Stimulated activated CD8-positive, alpha-beta memory T cell treated with anti-CD3 and anti-CD28 coated beads, Interleukin-12 subunit alpha, Interleukin-12 subunit beta, amount 100 ng/mL, for 24 hours (primary cell): Measurements from ENCODE around the gene OR10V1.
"Not testable (repeated sequence)": the region's sequence is repeated elsewhere in the genome, so short reads cannot be mapped to it uniquely, and the experiment has no call there.

ENCODE experiments used
- DNase-seq: peaks from one replicate; pipeline ENCODE4 v3.0.0-alpha.2; 2020; ENCODE audit errors: extremely low read depth

Gene OR10V1

DNA sequence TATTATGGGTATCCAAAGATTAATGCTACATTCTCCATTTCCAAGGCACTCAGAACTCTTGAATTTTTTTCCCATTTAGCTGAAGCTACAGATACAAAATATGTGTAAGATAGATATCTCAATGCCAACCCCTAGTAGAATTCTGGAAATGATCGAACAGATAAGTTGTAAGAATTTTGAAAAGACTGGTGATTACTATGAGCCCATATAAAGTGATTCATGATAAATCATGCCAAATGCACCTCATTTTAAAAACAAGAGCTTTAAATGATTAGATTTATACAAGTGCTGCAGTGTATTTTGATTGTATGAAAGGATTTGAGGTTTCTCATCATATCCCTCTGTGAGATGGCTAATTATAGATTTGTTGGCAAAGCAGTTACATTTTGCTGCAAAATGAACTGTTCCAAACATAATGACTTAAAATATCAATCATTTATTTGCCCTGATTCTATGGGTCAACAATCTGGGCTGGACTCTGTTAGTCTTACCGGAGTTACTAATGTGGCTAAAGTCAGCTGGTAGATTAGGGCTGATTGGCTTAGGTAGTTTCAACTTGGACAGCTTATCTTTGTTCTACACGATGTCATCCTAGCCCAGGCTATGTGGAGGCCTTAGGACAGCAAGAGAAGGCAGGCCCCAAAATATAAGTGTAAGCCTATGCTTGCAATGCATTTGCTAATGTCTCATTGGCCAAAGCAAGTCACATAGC, 3.4 kb downstream of the OR10V1 start:
- no peak for DNase-seq

DNA sequence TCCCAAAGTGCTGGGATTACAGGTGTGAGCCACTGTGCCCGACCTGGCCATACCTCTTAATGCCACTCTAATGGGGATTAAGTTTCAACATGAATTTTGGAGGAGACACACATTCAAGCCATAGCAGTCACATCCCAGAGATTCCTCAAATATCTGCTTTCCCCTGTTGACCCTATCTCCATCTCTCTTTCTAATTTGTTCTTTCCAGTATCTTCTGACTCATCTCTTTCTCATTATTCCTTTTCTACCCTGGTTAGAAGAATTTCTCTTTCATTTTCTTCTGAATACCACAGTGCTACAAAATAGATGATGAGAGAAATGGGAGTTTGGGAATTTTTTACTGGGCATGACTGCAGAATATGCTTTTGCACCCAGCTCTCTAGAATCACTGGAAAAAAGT, 5.1 kb downstream of the OR10V1 start:
- no peak for DNase-seq

DNA sequence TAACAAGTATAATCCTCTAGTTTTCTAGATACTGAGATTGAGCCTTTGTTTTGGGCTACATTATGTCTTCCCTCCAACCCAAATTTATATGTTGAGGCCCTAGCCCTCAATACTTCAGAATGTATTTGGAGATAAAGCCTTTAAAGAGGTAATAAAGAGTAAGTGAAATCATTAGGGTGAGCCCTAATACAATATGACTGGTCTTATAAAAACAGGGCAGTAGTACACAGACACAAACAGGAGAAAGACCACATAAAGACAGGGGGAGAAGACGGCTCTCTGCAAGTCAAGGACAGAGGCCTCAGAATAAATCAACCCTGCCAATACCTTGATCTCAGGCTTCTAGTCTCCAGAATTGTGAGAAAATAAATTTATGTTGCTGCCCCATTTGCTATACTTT, 6.3 kb downstream of the OR10V1 start:
- DNase-seq, result no peak

DNA sequence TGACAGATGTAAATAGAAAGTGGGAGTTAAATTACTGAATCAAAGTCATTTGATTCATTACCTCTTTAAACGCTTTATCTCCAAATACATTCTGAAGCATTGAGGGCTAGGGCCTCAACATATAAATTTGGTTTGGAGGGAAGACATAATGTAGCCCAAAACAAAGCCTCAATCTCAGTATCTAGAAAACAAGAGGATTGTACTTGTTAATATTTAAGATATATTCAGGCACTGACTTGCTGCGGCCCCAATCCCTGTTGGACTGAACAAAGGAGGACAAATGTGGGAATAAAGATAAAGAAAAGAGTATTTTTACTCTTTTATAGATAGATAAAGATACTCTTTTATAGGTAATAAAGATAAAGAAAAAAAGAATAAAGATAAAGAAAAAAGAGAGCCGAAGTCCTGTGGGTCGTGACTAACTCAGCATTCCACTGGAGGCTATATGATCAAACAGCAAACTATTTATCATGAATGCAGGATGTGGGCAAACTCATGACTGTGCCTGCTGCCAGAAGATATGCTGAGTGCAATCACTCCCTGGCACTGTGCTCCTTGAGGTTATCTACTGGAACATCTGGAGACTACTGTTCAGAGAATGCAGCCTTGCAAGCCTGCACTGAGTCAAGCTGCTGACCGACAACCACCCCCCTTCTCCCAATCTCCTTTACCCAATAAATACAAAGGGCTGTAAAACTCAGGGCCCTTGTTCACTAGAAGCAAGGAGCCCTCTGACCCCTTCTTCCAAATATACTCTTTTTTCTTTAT, 6.9 kb downstream of the OR10V1 start:
- no peak for DNase-seq

DNA sequence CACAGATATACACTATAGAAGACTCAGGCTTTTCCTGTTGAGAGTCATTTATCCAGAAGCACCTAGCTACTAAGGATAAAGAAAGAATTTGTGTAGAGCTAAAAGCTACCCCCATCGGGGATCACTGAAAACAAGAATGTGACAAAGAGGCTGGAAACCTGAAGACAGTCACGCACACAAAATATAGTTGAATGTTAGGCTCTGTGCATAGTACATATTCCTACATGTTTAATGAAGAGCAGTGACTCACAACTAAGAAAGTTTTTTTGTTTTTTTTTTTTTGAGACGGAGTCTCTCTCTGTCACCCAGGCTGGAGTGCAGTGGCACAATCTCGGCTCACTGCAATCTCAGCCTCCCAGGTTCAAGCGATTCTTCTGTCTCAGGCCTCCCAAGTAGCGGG, 8.4 kb downstream of the OR10V1 start:
- no peak for DNase-seq

DNA sequence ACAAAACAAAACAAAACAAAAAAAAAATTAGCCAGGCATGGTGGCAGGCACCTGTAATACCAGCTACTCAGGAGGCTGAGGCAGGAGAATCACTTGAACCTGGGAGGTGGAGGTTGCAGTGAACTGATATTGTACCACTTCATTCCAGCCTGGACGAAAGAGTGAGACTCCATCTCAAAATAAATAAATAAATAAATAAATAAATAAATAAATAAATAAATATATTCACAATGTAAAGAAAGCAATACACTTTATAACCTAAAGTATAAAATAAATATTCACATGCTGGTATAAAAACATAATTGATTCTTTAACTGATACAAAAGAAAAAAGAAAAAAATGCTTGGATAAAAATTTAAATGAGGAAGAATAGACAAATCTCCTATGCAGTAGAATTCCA, 10.1 kb downstream of the OR10V1 start:
- not testable (repeated sequence) for DNase-seq

DNA sequence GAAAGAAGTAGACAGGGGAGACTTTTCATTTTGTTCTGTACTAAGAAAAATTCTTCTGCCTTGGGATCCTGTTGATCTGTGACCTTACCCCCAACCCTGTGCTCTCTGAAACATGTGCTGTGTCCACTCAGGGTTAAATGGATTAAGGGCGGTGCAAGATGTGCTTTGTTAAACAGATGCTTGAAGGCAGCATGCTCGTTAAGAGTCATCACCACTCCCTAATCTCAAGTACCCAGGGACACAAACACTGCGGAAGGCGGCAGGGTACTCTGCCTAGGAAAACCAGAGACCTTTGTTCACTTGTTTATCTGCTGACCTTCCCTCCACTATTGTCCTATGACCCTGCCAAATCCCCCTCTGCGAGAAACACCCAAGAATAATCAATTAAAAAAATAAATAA, 13.5 kb downstream of the OR10V1 start:
- DNase-seq, result not testable (repeated sequence)

DNA sequence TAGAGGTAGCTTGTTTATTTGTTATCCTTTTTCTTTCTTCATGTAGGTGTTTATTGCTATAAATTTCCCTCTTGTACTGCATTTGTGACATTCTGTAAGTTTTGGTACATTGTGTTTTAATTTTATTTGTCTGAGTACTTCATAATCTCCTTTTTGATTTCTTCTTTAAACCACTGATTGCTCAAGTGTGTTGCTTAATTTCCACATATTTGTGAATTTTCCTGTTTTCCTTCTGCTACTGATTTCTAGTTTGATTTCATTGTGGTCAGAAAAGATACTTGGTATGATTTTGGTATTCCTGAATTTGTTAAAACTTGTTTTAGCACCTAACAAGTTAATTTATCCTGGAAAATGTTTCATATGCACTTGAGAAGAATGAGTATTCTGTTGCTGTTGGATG, 15.1 kb downstream of the OR10V1 start:
- no peak for DNase-seq

DNA sequence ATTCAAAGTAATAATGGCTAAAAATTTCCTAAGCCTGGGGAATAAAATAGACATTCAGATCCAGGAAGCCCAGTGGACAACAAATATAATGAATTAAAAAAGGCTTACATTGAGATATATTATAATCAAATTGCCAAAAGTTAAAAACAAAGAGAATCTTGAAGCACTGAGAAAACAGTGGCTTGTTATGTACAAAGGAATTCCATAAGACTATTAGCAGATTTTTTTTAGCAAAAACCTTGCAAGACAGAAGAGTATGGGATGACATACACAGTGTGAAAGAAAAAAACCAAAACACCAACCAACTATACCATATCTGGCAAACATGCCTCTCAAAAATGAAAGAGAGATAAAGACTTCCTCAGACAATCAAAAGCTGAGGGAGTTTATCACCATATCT, 20.7 kb downstream of the OR10V1 start:
- DNase-seq, result no peak

DNA sequence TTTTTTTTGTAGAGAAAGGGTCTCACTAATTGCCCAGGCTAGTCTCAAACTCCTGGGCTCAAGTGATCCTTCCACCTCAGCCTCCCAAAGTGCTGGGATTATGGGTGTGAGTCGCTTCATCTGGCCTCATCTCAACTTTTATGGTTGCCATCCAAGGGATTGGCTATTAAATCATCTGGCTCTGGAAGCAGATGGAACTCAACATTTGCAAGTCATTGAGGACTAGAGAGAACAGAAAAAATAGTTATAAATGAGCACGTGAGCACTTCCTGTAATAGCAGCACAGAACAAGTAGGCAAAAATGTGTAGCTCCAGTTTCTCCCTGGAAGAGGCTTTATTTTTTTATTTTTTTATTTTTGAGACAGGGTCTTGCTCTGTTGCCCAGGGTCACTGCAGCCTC, 22.5 kb downstream of the OR10V1 start:
- no peak for DNase-seq

DNA sequence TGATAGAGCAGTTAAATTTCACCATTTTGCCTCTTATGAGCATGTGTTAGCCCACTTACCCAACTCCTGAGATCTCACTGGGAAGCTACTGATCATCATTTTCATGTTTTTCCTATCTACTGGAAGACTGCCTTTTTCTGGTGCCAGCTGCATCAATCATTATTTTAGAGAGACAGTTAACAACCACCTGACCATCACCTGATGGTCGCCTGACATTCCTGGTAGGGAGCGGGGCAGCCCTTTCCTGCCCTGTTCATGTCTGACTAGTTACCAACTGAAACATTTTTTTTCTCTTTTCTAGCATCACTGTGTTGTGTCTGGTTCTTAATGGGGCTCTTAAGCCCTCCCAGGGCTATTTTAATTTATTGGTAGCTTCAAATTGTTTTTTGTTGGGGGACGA, 24.6 kb downstream of the OR10V1 start:
- DNase-seq, result no peak

DNA sequence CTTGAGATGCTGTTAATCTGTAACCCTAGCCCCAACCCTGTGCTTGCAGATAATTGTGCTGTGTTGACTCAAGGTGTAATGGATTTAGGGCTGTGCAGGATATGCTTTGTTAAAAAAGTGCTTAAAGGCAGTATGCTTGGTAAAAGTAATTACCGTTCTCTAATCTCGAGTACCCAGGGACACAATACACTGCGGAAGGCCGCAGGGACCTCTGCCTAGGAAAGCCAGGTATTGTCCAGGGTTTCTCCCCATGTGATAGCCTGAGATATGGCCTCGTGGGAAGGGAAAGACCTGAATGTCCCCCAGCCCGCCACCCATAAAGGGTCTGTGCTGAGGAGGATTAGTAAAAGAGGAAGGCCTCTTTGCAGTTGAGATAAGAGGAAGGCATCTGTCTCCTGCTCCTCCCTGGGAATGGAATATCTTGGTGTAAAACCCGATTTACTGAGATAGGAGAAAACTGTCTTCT, 32.4 kb downstream of the OR10V1 start:
- DNase-seq, result not testable (repeated sequence)

DNA sequence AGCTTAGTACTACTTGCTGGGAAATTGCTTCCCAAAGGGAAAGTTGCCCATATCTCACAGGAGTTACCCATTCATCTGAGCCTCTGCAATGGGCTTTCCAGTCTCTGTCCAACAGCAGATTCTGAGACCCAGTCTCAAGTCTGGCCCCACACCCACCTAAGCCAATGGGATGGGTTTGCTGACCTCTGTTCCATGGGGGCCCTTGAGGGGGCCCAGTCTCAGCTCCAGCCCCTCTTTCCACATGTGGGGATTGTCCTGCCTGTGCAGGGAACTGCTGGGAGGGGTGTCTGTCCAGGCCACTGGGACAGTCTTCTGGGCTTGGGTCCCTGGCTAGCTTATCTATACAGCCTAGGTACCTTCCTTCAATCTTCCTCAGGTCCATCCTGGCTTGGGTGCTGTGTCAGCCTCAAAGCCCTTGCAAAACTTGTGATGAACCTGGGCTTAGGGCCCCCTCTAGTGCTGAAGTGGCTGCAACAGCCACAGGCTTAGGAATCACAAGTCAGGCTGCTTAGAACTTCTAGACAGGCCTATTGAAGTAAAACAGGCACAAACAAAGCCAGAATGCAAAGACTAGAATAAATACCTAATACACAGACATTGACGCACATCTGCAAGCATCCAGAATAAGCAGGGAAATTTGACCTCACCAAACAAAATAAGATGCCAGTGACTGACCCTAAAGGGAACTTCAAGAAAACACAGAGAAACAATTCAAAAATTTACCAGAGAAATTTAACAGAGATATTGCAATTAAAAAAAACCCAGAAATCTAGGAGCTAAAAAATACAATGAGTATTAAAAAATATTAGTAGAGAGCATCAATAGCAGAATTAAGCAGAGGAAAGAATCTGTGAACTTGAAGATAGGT, 33.1 kb downstream of the OR10V1 start:
- no peak for DNase-seq

DNA sequence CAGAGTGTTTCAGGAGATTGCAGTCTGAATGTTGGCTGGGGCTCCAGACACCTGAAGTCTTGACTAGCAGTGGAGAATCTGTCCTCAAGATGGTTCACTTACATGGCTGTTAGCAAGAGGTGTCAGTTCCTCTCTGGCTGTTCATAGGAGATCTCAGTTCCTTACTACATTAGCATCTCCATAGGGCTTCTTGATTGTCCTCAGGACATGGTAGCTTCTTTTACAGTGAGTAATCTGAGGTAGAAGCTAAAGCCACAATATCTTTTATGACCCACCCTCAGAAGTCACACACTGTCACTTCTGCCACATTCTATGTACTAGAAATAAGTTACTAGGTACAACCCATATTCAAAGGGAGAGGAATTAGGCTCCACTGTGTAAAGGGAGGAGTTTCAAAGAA, 34.3 kb downstream of the OR10V1 start:
- DNase-seq, result no peak

DNA sequence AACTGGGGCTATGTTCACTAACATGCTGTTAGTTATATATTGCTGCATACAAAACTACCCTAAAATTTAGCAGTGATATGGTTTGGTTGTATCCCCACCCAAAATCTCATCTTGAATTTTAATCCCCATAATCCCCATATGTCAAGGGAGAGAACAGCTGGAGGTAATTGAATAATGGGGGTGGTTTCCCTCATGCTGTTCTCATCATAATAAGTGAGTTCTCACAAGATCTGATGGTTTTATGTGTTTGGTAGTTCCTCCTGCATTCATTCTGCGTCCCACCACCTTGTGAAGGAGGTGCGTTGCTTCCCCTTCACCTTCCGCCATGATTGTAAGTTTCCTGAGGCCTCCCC, 34.9 kb downstream of the OR10V1 start:
- DNase-seq, result no peak

DNA sequence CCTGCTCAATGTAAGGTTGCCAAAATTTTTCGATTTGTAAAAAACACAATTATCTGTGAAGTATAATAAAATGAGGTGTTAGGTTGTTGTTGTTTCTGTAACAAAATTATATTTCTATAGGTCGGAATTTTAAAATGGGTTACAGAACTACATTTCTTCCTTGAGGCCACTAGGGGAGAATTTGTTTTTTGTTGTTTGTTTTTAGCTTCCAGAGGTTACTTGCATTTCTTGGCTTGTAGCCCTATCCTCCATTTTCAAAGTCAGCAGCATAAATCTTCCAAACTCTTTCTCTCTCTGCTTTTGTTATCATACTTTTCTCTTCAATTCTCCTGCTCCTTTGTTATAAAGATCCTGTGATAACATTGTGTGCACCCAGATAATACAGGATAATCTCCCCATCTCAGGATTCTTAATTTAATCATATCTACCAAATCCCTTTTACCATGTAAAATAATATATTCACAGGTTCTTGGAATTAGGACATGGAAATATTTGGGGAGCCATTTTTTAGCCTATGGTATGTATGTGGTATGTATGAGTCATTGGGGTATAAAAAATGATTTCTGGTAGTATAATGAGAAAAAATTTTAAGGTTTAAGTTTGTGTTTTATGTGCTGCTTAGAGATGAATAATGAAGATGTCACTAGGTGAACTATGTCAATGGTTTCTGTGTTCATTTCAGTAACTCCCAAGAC, 35.4 kb downstream of the OR10V1 start:
- no peak for DNase-seq

DNA sequence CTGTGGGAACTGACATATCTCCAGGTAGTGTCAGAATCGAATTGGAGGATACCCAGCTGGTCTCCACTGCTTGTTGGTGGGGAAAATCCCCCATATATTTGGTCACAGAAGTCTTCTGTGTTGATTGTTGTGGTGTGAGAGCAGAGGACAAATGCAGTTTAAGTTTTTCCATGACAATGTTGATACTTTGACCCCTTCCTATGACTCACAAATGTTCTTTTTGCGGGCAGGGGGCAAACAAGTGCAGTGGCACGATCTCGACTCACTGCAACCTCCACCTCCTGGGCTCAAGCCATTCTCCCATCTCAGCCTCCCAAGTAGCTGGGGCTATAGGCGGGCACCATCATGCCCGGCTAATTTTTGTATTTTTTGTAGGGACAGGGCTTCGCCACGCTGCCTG, 37.4 kb downstream of the OR10V1 start:
- no peak for DNase-seq

DNA sequence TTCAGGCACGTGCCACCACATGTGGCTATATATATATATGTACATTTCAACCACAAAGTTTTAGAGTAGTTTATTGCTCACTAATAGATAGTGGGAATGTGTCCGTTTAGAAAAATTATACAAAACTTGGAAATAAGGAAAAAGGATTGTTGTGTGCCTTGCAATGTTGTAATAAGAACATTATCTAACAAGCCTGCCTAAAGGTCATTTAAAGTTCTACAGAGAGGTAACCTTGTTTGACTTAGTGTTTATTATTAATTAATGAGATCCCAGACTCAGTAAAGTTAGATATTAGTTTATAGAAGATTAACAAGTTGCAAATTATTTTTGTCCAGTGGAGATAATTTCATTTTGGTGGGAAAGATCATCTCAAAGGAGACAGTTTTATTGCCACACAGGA, 39.4 kb downstream of the OR10V1 start:
- DNase-seq, result no peak

DNA sequence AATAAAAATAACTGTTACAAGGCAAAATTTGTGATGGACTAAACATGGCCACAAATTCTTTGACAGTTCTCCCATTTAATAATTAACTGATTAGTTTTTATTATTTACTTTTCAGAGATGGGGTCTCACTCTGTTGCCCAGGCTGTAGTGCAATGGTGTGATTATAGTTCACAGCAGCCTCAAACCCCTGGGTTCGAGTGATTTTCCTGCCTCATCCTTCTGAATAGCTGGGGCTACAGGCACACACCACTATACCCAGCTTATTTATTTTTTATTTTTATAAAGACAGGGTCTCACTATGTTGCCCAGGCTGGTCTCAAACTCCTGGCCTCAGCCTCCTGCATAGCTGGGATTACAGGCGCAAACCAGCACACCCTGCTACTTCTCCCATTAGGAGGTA, 40.4 kb downstream of the OR10V1 start:
- no peak for DNase-seq

DNA sequence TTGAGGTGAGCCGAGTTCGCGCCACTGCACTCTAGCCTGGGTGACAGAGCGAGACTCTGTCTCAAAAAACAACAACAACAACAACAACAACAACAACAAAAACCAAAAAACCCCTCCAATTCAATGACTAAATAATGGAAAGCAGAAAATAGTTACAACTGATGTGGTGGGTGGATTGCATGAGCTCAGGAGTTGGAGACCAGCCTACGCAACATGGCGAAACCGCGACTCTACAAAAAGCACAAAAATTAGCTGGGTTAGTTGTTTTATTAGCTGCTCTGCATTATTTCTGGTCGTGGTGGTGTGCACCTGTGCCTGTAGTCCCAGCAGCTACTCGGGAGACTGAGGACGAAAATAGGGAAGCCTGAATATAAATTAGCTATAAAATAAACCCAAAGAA, 42.2 kb downstream of the OR10V1 start:
- no peak for DNase-seq

DNA sequence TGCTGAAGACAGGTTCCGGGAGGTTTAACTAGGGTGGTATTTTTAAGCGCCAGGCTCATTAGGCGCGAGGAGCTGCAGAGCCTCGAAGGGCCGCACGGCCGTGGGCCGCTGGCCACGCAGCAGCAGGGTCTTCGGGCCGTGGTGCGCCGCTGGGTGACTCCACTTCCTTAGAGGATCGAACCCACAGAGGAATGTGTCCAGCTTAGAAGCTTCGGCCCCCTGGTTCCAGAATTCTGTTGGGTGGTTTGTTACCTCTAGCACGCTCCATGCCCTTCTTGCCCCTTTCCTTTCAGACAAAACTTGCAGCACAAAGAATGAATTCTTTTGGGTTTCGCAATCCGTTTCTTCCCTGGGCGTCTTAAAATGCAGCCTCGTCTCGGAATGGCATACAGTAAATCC, 44.0 kb downstream of the OR10V1 start:
- no peak for DNase-seq
